Stimulated activated memory B cell treated with anti-CD40 and anti-IgM and Interleukin-4, amounts not matched to agents 10 μg/mL and 1 μg/mL and 100 μg/mL, for 72 hours (primary cell): ENCODE measurements around the gene RAB27A.
"Not testable (repeated sequence)": the region's sequence is repeated elsewhere in the genome, so short reads cannot be mapped to it uniquely, and the experiment has no call there.

Experiments used
- ATAC-seq: fragments of 150-1000 bp; cut with Tn5 transposase; 2 replicates; pipeline ENCODE4 v1.10.0; 2021
- H3K27ac Mint-ChIP-seq: one replicate; pipeline ENCODE4 v1.8.0; 2022; ENCODE audit warnings: mild to moderate bottlenecking, mixed read lengths
- H3K27me3 Mint-ChIP-seq: one replicate; pipeline ENCODE4 v1.8.0; 2022; ENCODE audit warnings: mixed read lengths
- H3K36me3 Mint-ChIP-seq: one replicate; pipeline ENCODE4 v1.8.0; 2022; ENCODE audit warnings: mixed read lengths
- H3K4me1 Mint-ChIP-seq: one replicate; pipeline ENCODE4 v1.8.0; 2022; ENCODE audit warnings: mixed read lengths
- H3K4me3 Mint-ChIP-seq: one replicate; pipeline ENCODE4 v1.8.0; 2022; ENCODE audit warnings: mild to moderate bottlenecking, moderate library complexity, mixed read lengths
- H3K9me3 Mint-ChIP-seq: one replicate; pipeline ENCODE4 v1.8.0; 2022; ENCODE audit warnings: mixed read lengths

Gene RAB27A

DNA sequence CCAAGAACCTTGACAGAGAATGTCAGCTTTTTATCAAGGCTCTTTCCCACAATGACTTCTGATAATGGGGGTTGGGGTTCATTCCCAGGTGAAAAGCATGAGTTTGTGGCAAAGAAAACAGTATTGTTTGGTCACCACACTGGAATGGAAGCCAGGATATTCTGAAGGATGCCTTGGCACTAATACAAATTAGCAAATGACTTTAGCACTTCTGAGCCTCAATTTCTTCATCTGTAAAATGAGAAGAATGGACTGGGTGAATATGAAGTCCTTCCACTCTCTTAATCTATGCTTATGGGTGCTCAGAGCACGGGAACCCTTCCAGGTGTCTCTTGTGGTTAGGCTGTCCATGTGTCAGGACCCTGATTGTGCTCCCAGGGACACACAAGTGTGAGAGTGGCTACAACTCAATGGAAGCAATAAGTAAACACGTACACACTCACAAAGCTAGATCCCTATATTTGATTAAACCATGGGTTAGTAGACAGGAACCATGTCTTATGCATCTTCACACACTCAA is 21.4 kb downstream of the RAB27A start:
- Mint-ChIP-seq H3K9me3 (no peaks in the 10 kb centered on the region), H3K4me1 (peaks cover 40% of the 10 kb centered on the region), H3K4me3 (no peak overlapping the region), H3K27me3 (no peaks in the 10 kb centered on the region), H3K27ac (peak overlapping the region; percentile 91), H3K36me3 (peaks cover 37% of the 10 kb centered on the region)
- ATAC-seq = no peak

DNA sequence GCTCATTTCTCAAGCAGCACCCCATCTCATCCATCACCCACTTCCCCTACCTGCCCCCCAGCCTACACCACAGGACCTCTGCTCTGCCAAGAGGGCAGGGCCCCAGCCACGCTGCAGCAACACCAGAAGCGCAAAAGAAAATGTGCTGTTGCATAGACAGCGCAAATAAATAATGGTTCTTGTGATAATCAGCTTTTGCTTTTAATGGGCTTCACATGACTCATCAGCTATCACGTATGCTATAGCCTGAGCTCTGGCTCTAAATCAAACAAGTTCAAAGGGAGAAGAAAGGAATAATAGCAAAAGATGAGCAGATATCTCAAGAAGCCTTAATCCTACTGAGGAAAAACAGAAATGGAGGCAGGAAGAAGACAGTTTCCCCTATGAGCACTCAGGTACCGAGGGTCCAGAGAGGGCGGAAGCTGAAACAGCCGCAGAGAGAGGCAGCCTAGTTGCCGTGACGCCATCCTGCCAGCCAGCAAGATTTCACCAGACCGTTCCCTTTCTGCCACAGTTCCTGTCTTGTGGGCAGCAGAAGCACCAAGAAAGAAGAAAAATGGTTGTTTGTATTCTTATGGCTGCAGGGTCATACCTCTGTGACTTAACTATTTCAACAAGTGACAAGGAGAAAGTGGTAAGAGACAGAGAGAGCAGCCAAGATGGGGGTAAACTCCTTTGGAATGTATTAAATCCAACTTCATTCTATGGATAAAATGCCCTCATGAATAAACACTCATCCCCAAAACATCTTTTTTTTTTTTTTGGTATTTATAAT is 22.0 kb downstream of the RAB27A start:
- peaks cover 36% of the 10 kb centered on the region for H3K4me1 Mint-ChIP-seq
- no peaks in the 10 kb centered on the region for H3K27me3 Mint-ChIP-seq
- H3K9me3 Mint-ChIP-seq = no peaks in the 10 kb centered on the region
- H3K27ac Mint-ChIP-seq = peak overlapping the region; percentile 91
- ATAC-seq = peak; percentile 95
- H3K36me3 Mint-ChIP-seq = peaks cover 43% of the 10 kb centered on the region
- H3K4me3 Mint-ChIP-seq = peak overlapping the region; percentile 69

DNA sequence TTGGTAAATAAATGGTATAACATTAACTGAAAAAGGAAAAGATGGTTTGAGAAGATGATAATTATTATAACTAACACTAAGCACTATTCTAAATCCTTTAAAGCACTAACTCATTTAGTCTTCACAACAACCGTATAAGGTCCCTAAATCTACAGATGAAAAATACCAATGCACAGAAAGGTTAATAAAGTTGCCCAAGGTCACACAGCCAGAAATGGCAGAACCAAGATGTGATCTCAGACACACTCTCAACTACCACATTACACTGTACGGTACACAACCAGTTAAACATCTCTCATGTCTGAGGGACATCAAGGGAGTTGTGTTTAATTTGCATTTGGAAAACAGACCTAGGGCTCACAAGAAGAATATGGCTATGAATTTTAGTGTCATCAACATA is 23.1 kb downstream of the RAB27A start:
- peak overlapping the region; percentile 91 for H3K27ac Mint-ChIP-seq
- peaks cover 35% of the 10 kb centered on the region for H3K4me1 Mint-ChIP-seq
- H3K27me3 Mint-ChIP-seq = no peaks in the 10 kb centered on the region
- H3K4me3 Mint-ChIP-seq = no peak overlapping the region
- peaks cover 43% of the 10 kb centered on the region for H3K36me3 Mint-ChIP-seq
- H3K9me3 Mint-ChIP-seq = no peaks in the 10 kb centered on the region
- no peak for ATAC-seq

DNA sequence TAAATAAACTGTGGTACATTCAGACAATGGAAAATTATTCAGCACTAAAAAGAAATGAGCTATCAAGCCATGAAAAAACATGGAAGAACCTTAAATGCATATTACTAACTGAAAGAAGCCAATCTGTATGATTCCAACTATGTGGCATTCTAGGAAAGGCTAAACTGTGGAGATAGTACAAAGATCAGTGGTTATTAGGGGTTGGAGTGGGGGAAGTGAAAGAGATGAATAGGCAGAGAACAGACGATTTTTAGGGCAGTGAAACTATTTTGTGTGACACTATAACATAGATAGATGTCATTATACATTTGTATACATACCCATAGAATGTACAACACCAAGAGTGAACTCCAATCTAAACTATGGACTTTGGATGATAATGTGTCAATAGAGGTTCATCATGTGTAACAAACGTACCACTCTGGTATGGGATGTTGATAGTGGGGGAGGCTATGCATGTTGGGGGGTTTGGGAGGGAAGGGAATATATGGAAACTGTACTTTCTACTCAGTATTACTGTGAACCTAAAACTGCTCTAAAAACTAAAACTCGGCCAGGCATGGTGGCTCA is 29.0 kb downstream of the RAB27A start:
- Mint-ChIP-seq H3K9me3 (peaks cover 4% of the 10 kb centered on the region), H3K27me3 (no peaks in the 10 kb centered on the region), H3K4me3 (no peak overlapping the region), H3K36me3 (peaks cover 22% of the 10 kb centered on the region), H3K4me1 (peaks cover 36% of the 10 kb centered on the region), H3K27ac (no peak overlapping the region)
- no peak for ATAC-seq

DNA sequence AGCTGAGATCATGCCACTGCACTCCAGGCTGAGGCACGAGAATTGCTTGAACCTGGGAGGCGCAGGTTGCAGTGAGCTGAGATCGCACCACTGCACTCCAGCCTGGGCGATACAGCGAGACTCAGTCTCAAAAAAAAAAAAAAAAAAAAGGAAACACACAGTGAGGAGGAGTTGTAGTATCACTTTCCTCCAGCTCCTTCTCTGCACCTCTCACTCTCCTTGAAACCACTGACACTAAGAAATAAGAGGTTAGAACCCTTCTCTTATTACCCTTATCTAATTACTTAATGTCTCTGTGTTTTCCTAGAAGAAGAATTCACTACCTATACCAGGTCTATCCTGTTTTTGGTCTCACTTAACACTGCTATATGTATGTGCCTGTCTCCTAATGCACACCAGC is 31.7 kb downstream of the RAB27A start:
- peaks cover 52% of the 10 kb centered on the region for H3K4me1 Mint-ChIP-seq
- peaks cover 4% of the 10 kb centered on the region for H3K9me3 Mint-ChIP-seq
- H3K36me3 Mint-ChIP-seq = peaks cover 9% of the 10 kb centered on the region
- H3K27ac Mint-ChIP-seq = peak overlapping the region; percentile 6
- H3K27me3 Mint-ChIP-seq = no peaks in the 10 kb centered on the region
- no peak overlapping the region for H3K4me3 Mint-ChIP-seq
- ATAC-seq = no peak

DNA sequence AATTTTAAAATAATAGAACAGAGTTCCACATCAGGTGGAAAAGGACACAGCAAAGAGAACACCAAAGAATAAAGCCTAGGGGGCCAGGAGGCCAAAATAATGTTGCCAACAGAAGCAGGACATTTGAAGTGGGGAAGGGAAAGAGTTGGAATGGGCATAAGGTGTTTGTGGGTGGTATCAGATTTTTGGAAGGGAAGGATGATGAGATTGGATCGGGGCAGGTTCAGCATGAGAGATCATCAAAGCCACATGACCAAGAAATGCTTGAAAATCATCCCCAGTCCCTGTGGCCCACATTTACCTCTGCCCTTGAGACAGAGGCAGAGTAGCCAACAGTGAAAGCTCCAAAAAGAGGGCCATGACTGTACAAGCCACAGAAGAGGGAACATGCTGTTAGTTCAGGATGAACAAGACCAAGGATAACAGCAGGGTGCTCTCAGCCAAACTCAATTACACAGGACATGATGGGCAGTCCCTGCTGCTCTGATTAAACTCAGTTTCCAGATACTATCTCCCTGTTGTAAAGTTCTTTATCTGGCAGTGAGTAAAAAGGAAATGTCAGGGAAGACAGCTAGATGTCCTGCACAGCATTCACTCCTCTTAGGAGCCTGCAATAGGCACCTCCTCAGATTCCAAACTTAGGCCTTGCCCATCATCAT is 32.5 kb downstream of the RAB27A start:
- peaks cover 4% of the 10 kb centered on the region for H3K9me3 Mint-ChIP-seq
- ATAC-seq = no peak
- peaks cover 52% of the 10 kb centered on the region for H3K4me1 Mint-ChIP-seq
- H3K36me3 Mint-ChIP-seq = peaks cover 7% of the 10 kb centered on the region
- H3K27me3 Mint-ChIP-seq = no peaks in the 10 kb centered on the region
- peak overlapping the region; percentile 35 for H3K27ac Mint-ChIP-seq
- no peak overlapping the region for H3K4me3 Mint-ChIP-seq

DNA sequence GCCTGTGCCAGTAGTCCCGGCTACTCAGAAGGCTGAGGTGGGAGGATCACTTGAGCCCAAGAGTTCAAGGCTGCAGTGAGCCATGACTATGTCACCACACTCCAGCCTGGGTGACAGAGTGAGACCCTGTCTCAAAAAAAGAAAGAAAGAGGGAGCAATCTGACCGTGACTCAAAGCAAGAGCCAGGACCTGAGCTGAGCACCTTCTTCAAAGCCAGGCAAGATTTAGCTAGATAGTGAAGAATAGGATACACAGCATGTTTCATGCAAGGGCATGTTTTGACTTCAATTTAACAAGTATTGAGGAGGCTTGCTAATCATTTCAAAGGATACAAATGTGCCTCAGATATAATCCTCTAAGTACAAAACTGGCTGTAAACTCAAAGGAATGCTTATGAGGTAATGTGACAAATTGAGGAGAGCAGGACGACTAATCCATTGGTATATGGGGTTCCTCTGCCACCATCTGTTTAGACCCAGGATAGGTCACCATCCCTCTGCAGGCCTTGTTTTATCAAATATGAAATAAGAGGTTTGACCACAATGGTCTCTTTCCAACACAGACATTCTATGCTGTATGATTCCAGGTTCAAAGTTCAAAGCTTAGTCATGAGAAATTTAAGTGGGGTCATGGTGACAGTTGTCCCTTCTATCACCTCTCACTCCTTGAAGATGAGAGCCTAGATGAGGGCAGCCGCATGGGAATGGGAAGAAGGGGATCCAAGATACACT is 33.2 kb downstream of the RAB27A start:
- H3K36me3 Mint-ChIP-seq = peaks cover 13% of the 10 kb centered on the region

DNA sequence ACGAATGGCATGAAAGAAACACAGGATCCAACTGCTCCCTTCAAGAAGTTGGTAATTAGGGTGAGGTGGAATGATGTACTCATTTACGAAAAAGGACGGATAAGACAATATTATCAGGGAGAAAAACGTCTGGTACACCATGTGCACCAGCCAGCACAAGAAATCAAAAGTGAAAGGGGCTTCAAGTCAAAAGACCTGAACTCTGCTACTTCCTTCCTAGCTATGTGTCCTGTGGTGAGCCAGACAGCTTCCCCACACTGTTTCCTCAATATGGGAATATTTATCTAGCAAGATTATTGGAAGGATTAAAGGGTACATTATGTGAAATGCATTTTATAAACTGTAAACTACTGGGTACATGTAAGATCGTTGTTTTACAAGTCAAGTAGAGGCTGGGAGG is 33.9 kb downstream of the RAB27A start:
- H3K4me1 Mint-ChIP-seq = peaks cover 56% of the 10 kb centered on the region
- H3K4me3 Mint-ChIP-seq = peak overlapping the region; percentile 63
- no peaks in the 10 kb centered on the region for H3K27me3 Mint-ChIP-seq
- peak overlapping the region; percentile 77 for H3K27ac Mint-ChIP-seq
- H3K36me3 Mint-ChIP-seq = peaks cover 13% of the 10 kb centered on the region
- H3K9me3 Mint-ChIP-seq = peaks cover 4% of the 10 kb centered on the region
- no peak for ATAC-seq

More for the DNA sequence above, 33.2 kb downstream of the RAB27A start:
- H3K4me3 Mint-ChIP-seq = no peak overlapping the region
- H3K9me3 Mint-ChIP-seq = peaks cover 4% of the 10 kb centered on the region
- peak overlapping the region; percentile 77 for H3K27ac Mint-ChIP-seq
- H3K27me3 Mint-ChIP-seq = no peaks in the 10 kb centered on the region
- peaks cover 52% of the 10 kb centered on the region for H3K4me1 Mint-ChIP-seq
- no peak for ATAC-seq

DNA sequence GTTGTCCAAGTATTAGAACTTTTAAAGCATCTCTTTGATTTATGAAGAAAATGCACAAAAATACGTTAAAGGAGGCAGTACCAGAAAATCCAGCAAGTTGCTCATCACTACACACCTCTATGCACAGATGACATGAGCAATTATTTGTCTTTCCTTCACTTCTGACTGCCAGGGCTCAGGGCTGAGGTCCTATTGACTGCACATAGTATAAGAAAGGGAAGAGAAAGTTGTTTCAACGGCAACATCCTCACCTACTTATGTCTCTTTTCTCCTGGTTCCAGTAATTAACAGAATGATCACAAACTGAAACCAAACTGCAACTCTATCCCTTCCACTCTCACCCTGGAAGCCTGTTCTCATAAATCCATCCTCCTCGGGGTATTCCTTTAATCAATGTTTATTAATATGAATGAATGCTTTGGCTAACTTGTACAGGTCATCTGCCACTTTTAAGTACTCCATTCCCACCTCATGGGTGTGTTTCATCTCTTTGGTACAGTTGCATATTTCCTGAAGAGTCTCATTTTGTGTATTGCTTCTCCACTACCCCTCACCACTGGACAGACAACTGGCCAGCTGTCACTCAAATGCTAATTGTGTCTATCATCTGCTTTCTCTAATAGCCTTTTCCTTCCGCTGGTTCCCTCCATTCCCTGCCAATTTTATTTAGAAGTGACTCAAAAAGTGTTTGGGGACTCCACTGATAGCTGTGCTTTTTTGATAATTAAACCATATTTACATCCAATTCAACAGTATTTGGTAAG is 34.5 kb downstream of the RAB27A start:
- H3K27me3 Mint-ChIP-seq = no peaks in the 10 kb centered on the region
- peak overlapping the region; percentile 63 for H3K4me3 Mint-ChIP-seq
- H3K9me3 Mint-ChIP-seq = peaks cover 4% of the 10 kb centered on the region
- ATAC-seq = peak; percentile 57
- H3K4me1 Mint-ChIP-seq = peaks cover 53% of the 10 kb centered on the region
- H3K36me3 Mint-ChIP-seq = peaks cover 13% of the 10 kb centered on the region
- peak overlapping the region; percentile 77 for H3K27ac Mint-ChIP-seq

DNA sequence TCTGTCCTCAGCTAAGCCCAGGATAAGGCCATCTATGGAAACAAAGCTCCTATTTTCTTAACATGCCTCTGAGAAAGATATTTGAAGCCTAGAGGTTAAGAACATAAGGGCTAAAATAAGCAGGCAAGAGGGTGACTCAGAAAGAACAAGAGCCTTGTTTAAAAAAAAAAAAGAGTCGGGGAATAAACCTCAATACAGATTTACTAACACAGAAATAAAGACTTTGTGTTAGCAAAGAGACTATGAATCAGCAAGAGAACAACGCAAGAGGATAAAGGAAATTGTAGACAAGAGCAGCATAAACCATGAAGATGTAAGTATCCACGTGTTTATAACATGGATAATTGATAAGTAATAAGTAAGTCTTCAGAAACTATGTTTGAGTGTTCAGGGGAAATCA is 36.0 kb downstream of the RAB27A start:
- ATAC-seq = no peak
- no peak overlapping the region for H3K4me3 Mint-ChIP-seq
- peaks cover 4% of the 10 kb centered on the region for H3K9me3 Mint-ChIP-seq

DNA sequence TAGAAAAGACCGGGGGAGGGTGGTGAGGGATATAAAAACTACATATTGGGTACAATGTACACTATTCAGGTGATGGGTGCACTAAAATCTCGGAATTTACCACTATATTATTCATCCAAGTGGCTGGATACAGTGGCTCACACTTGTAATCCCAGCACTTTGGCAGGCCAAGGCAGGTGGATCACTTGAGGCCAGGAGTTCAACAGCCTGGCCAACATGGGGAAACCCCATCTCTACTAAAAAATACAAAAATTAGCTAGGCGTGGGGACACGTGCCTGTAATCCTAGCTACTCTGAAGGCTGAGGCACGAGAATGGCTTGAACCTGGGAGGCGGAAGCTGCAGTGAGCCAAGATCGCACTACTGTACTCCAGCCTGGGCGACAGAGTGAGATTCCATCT is 37.4 kb downstream of the RAB27A start:
- Mint-ChIP-seq H3K36me3 (peaks cover 21% of the 10 kb centered on the region), H3K4me1 (peaks cover 39% of the 10 kb centered on the region)
- H3K9me3 Mint-ChIP-seq, H3K27me3 Mint-ChIP-seq, H3K27ac Mint-ChIP-seq, ATAC-seq, H3K4me3 Mint-ChIP-seq: not testable (repeated sequence)

More for the DNA sequence above, 36.0 kb downstream of the RAB27A start:
- Mint-ChIP-seq H3K27me3 (no peaks in the 10 kb centered on the region), H3K36me3 (peaks cover 13% of the 10 kb centered on the region), H3K4me1 (peaks cover 53% of the 10 kb centered on the region), H3K27ac (peak overlapping the region; percentile 70)

DNA sequence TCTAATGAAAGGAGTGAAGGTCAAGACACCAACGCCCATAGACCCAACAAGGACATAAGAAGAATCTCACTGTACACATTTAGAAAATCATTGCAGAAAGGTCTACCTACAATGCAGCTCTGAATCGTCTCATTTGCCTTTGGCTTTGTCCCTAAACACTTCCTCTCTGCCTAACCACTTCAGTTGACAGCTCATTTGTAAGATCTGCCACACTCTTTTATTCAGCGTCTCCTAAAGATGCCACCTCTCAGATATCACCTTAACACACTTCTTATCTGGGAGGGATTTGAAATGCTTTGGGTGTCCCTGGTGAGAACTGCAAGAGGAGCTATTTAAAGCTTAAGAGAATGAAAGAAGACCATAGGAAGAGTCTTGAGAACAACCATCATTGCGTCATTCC is 38.7 kb downstream of the RAB27A start:
- Mint-ChIP-seq H3K27me3 (no peaks in the 10 kb centered on the region), H3K4me3 (no peak overlapping the region), H3K36me3 (peaks cover 14% of the 10 kb centered on the region), H3K9me3 (no peaks in the 10 kb centered on the region), H3K4me1 (peaks cover 27% of the 10 kb centered on the region), H3K27ac (no peak overlapping the region)
- no peak for ATAC-seq

DNA sequence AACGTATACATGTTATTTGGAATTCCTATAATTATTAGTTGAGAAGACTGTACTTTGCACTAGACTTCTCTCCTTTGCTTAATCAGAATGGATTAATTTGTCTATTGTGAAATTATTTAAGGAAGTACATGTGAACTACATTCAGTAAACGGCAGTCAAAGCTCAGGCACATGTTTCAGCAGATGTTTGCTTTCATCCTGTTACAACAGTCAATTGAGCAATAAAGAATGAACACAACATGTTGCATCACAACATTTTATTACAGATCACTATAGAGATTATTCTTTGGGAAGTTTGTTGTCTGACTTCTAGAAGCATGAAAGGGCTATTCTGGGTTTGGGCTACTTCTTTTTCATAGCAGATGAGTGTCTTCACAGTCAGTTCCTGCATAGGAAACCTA is 39.2 kb downstream of the RAB27A start:
- Mint-ChIP-seq H3K27ac (no peak overlapping the region), H3K9me3 (no peaks in the 10 kb centered on the region), H3K27me3 (no peaks in the 10 kb centered on the region), H3K4me3 (no peak overlapping the region), H3K4me1 (peaks cover 21% of the 10 kb centered on the region), H3K36me3 (peaks cover 14% of the 10 kb centered on the region)
- ATAC-seq = no peak

DNA sequence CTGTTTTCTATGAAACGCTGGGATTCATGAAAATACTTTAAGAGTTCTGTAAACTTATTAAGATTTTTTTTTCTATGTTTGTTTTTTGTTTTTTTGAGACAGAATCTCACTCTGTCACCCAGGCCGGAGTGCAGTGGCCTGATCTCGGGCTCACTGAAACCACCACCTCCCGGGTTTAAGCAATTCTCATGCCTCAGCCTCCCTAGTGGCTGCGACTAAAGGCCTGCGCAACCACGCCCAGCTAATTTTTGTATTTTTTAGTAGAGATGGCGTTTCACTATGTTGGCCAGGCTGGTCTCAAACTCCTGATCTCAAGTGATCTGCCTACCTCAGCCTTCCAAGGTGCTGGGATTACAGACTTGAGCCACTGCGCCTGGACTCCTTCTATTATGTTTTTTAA is 39.7 kb downstream of the RAB27A start:
- H3K9me3 Mint-ChIP-seq, H3K4me3 Mint-ChIP-seq, H3K27me3 Mint-ChIP-seq, H3K27ac Mint-ChIP-seq, ATAC-seq: not testable (repeated sequence)
- Mint-ChIP-seq H3K36me3 (peaks cover 14% of the 10 kb centered on the region), H3K4me1 (peaks cover 16% of the 10 kb centered on the region)
